H1 (cell line): ENCODE data around the gene CLEC16A. TPM values are rescaled to one million over a fixed set of nuclear protein-coding genes. Genes with fewer than 3 reads are reported as not detected.

Source experiments
- CTCF ChIA-PET: fragments of 300-600 bp; sonication (Branson Sonifier 250); formaldehyde crosslinking; loops from one replicate; lab custom pipeline; 2021; ENCODE audit not compliant: partially characterized antibody; lab: Charles Lee
- POLR2A ChIA-PET: fragments of 300-600 bp; sonication (Branson Sonifier 250); formaldehyde crosslinking; loops from one replicate; lab custom pipeline; 2021; ENCODE audit warnings: inconsistent platforms; ENCODE audit not compliant: partially characterized antibody; lab: Charles Lee
- DNase-seq, 2 experiments: peaks; one replicate each; pipeline versions ENCODE4 v3.0.0 to v3.0.0-alpha.2; 2010 to 2022; ENCODE audit warnings: low spot score in 2 of 2, low read depth in 1 of 2, mixed read lengths in 1 of 2
- FAIRE-seq: peaks from 2 replicates; lab custom pipeline; 2011; peaks lifted over from hg19 to GRCh38; lab: Jason Lieb, UNC
- H2AFZ ChIP-seq: 2 replicates; pipeline ENCODE4 v1.8.1; 2012; ENCODE audit warnings: low read length, inconsistent platforms
- H2AK5ac ChIP-seq: 2 replicates; pipeline ENCODE4 v1.6.1; 2013; ENCODE audit warnings: low read depth, low read length
- H2BK120ac ChIP-seq: replicated peaks from 2 replicates; pipeline ENCODE3; 2013; ENCODE audit warnings: low read depth, low read length, inconsistent platforms
- H2BK12ac ChIP-seq: 2 replicates; pipeline ENCODE4 v1.6.1; 2013; ENCODE audit warnings: low read depth, low read length
- H2BK15ac ChIP-seq: 2 replicates; pipeline ENCODE4 v1.6.1; 2013; ENCODE audit warnings: low read length
- H2BK20ac ChIP-seq: 2 replicates; pipeline ENCODE4 v1.6.1; 2013; ENCODE audit warnings: low read length
- H2BK5ac ChIP-seq: 2 replicates; pipeline ENCODE4 v1.6.1; 2013; ENCODE audit warnings: low read depth, low read length
- H3K14ac ChIP-seq: 2 replicates; pipeline ENCODE4 v1.6.1; 2013; ENCODE audit warnings: inconsistent platforms; ENCODE audit not compliant: insufficient read length
- H3K18ac ChIP-seq: 2 replicates; pipeline ENCODE4 v1.6.1; 2013; ENCODE audit warnings: low read length; ENCODE audit errors: extremely low read depth
- H3K23ac ChIP-seq: 2 replicates; pipeline ENCODE4 v1.6.1; 2013; ENCODE audit warnings: inconsistent platforms; ENCODE audit not compliant: insufficient read length
- H3K23me2 ChIP-seq: 2 replicates; pipeline ENCODE4 v1.6.1; 2013; ENCODE audit warnings: low read depth, low read length
- H3K27ac ChIP-seq: 2 replicates; pipeline ENCODE4 v1.6.1; 2011; ENCODE audit warnings: low read depth, low read length, inconsistent platforms
- H3K27me3 ChIP-seq, 4 experiments: replicated peaks in 1 of 4; 1 replicate in 1 of 4; 2 replicates in 3 of 4; pipeline versions ENCODE4 v1.6.1 to v1.8.1; 2011 to 2013; ENCODE audit warnings: low read length in 3 of 4, mild to moderate bottlenecking in 3 of 4, inconsistent platforms in 2 of 4, mixed read lengths in 2 of 4, moderate library complexity in 1 of 4; ENCODE audit not compliant: control insufficient read depth in 3 of 4, insufficient read depth in 3 of 4; ENCODE audit errors: extremely low read depth in 1 of 4
- H3K36me3 ChIP-seq, 4 experiments: 2 replicates each; pipeline versions ENCODE4 v1.6.1 to v1.8.1; 2011 to 2013; ENCODE audit warnings: mild to moderate bottlenecking in 4 of 4, low read length in 3 of 4, moderate library complexity in 2 of 4, control low read depth in 1 of 4, inconsistent platforms in 1 of 4; ENCODE audit not compliant: insufficient read depth in 4 of 4, control insufficient read depth in 2 of 4
- H3K4ac ChIP-seq: replicated peaks from 2 replicates; pipeline ENCODE3; 2013; ENCODE audit warnings: low read length, low read depth, mixed read lengths, inconsistent platforms; ENCODE audit not compliant: insufficient read length
- H3K4me1 ChIP-seq, 4 experiments: replicated peaks in 1 of 4; 1 replicate in 1 of 4; 2 replicates in 3 of 4; pipeline versions ENCODE4 v1.6.1 to v1.8.1; 2011 to 2013; ENCODE audit warnings: low read length in 3 of 4, inconsistent platforms in 2 of 4, mixed read lengths in 1 of 4; ENCODE audit not compliant: insufficient read depth in 4 of 4, control insufficient read depth in 3 of 4
- H3K4me2 ChIP-seq, 2 experiments: 2 replicates each; pipeline versions ENCODE4 v1.6.1 to v1.8.1; 2011 to 2013; ENCODE audit warnings: low read depth in 2 of 2, low read length in 2 of 2, control low read depth in 1 of 2, inconsistent platforms in 1 of 2, mild to moderate bottlenecking in 1 of 2; ENCODE audit not compliant: insufficient read depth in 1 of 2
- H3K4me3 ChIP-seq, 4 experiments: fragments of 200-600, 300-600 bp in 1 of 4; sonication (generic), shearing (Covaris generic), sonication (Bioruptor Twin) in 1 of 4; 2 replicates each; pipeline versions ENCODE4 v1.5.1 to v1.8.1; 2011 to 2016; ENCODE audit warnings: low read length in 4 of 4, low read depth in 3 of 4, control low read depth in 2 of 4, inconsistent platforms in 2 of 4, mild to moderate bottlenecking in 2 of 4, mixed read lengths in 1 of 4, moderate library complexity in 1 of 4; ENCODE audit not compliant: insufficient read depth in 2 of 4; ENCODE audit errors: extremely low read depth in 1 of 4
- H3K56ac ChIP-seq: replicated peaks from 2 replicates; pipeline ENCODE3; 2013; ENCODE audit warnings: low read depth, mild to moderate bottlenecking, mixed read lengths, low read length, inconsistent platforms; ENCODE audit not compliant: insufficient read length
- H3K79me1 ChIP-seq: 2 replicates; pipeline ENCODE4 v1.6.1; 2013; ENCODE audit warnings: low read depth, low read length, control low read depth
- H3K79me2 ChIP-seq, 2 experiments: 2 replicates each; pipeline versions ENCODE4 v1.6.1 to v1.8.1; 2012 to 2013; ENCODE audit warnings: low read length in 2 of 2, mild to moderate bottlenecking in 2 of 2, inconsistent platforms in 1 of 2; ENCODE audit not compliant: insufficient read depth in 2 of 2, control insufficient read depth in 1 of 2
- H3K9ac ChIP-seq, 4 experiments: replicated peaks in 1 of 4; 1 replicate in 1 of 4; 2 replicates in 3 of 4; pipeline versions ENCODE4 v1.6.1 to v1.8.1; 2011 to 2013; ENCODE audit warnings: low read depth in 3 of 4, low read length in 3 of 4, control low read depth in 2 of 4, mild to moderate bottlenecking in 2 of 4, moderate library complexity in 2 of 4, inconsistent platforms in 1 of 4; ENCODE audit errors: extremely low read depth in 1 of 4
- H3K9me3 ChIP-seq, 2 experiments: 2 replicates each; pipeline versions ENCODE4 v1.6.1 to v1.8.1; 2012 to 2013; ENCODE audit warnings: mild to moderate bottlenecking in 2 of 2, moderate library complexity in 2 of 2, control low read depth in 1 of 2, inconsistent platforms in 1 of 2, low read depth in 1 of 2, low read length in 1 of 2, mixed read lengths in 1 of 2; ENCODE audit not compliant: insufficient read depth in 2 of 2
- H4K20me1 ChIP-seq, 2 experiments: replicated peaks in 1 of 2; 2 replicates each; pipeline versions ENCODE3 to v1.8.1; 2011 to 2013; ENCODE audit warnings: inconsistent platforms in 2 of 2, low read length in 2 of 2, mild to moderate bottlenecking in 1 of 2; ENCODE audit not compliant: insufficient read depth in 2 of 2, control insufficient read depth in 1 of 2
- H4K5ac ChIP-seq: 2 replicates; pipeline ENCODE4 v1.6.1; 2013; ENCODE audit warnings: low read length, low read depth, mixed read lengths, inconsistent platforms; ENCODE audit not compliant: insufficient read length
- H4K8ac ChIP-seq: 2 replicates; pipeline ENCODE4 v1.8.0; 2013; ENCODE audit warnings: mild to moderate bottlenecking, moderate library complexity, low read length, inconsistent platforms; ENCODE audit not compliant: insufficient read depth; ENCODE audit errors: extremely low read depth
- H4K91ac ChIP-seq: replicated peaks from 2 replicates; pipeline ENCODE3; 2013; ENCODE audit warnings: low read length, mixed read lengths, inconsistent platforms; ENCODE audit not compliant: insufficient read length
- HDAC6 ChIP-seq: IDR thresholded peaks from one replicate; pipeline ENCODE4 v1.7.1; 2012; ENCODE audit warnings: low read depth, mild to moderate bottlenecking, inconsistent platforms, low read length, moderate library complexity
- KDM4A ChIP-seq: IDR thresholded peaks from one replicate; pipeline ENCODE4 v1.7.1; 2012; ENCODE audit warnings: low read depth, mild to moderate bottlenecking, moderate library complexity, low read length, inconsistent platforms; ENCODE audit not compliant: severe bottlenecking
- POLR2A ChIP-seq, 2 experiments: IDR thresholded peaks; 1 replicate in 1 of 2; 2 replicates in 1 of 2; pipeline ENCODE4 v1.6.1; 2011; ENCODE audit warnings: low read depth in 2 of 2, low read length in 2 of 2, mild to moderate bottlenecking in 2 of 2; ENCODE audit errors: control extremely low read depth in 1 of 2
- RBBP5 ChIP-seq: IDR thresholded peaks from 2 replicates; pipeline ENCODE4 v1.7.1; 2012; ENCODE audit warnings: low read depth, mild to moderate bottlenecking, inconsistent platforms, low read length, moderate library complexity, borderline replicate concordance
- SIN3A ChIP-seq, 2 experiments: IDR thresholded peaks in 1 of 2; conservative IDR thresholded peaks in 1 of 2; 2 replicates each; pipeline ENCODE4 v1.6.1; 2011 to 2012; ENCODE audit warnings: low read length in 2 of 2, improper control_type of control experiment in 1 of 2, low read depth in 1 of 2, mild to moderate bottlenecking in 1 of 2
- SIRT6 ChIP-seq: IDR thresholded peaks from one replicate; pipeline ENCODE4 v1.7.1; 2012; ENCODE audit warnings: low read length, inconsistent platforms
- TAF1 ChIP-seq: IDR thresholded peaks from 2 replicates; pipeline ENCODE4 v1.6.1; 2011; ENCODE audit warnings: mild to moderate bottlenecking, low read depth, low read length
- TAF7 ChIP-seq: optimal IDR thresholded peaks from 2 replicates; pipeline ENCODE3; 2011; ENCODE audit warnings: low read depth, mild to moderate bottlenecking, inconsistent platforms, low read length, moderate library complexity, borderline replicate concordance
- WGBS, 2 experiments: shearing (Covaris generic) in 1 of 2; methylation state at CpG; one replicate each; pipeline versions ENCODE4 v1.1.6 to v1.1.7; 2013 to 2015; ENCODE audit warnings: low lambda C conversion rate in 2 of 2, mixed read lengths in 2 of 2, inconsistent platforms in 1 of 2, low coverage in 1 of 2, missing lambda C conversion rate in 1 of 2; ENCODE audit not compliant: insufficient replicate concordance in 2 of 2, insufficient coverage in 1 of 2, insufficient read length in 1 of 2; ENCODE audit errors: extremely low coverage in 1 of 2, missing lambda C conversion rate in 1 of 2; 5-methylcytosine and 5-hydroxymethylcytosine counted together
- polyA plus RNA-seq, 7 experiments: library from polyadenylated mRNA; depleted of rRNA in 3 of 7; stranded (reverse) in 5 of 7; unstranded in 2 of 7; fragments of >200 nt in 5 of 7; fragments of 200-250 nt in 2 of 7; gene quantifications; 1 replicate in 5 of 7; 2 replicates in 1 of 7; 4 replicates in 1 of 7; pipeline versions ENCODE4 v1.2.1 to v1.2.3, GENCODE V29; 2011 to 2013; ENCODE audit warnings: missing spikeins in 2 of 7, mixed read lengths in 2 of 7
- total RNA-seq: library from RNA; stranded (reverse); fragmentation: NEBNext Ultra II Directional; extraction: Animal tissue kit (Norgen Biotek cat#: 25700); gene quantifications from 2 replicates; pipeline ENCODE4 v1.2.1, GENCODE V29; 2021
- TF ChIP-seq, protein P1 (sequence below): IDR thresholded peaks from 2 replicates; pipeline ENCODE4 v1.6.1; 2012; ENCODE audit warnings: inconsistent platforms

CLEC16A gene
- total and polyA plus RNA-seq, 2 of the 8 experiments (the other 6 are each of a cell fraction or from before 2014, with no cell fraction given): 7.6 to 19.3 TPM

DNA sequence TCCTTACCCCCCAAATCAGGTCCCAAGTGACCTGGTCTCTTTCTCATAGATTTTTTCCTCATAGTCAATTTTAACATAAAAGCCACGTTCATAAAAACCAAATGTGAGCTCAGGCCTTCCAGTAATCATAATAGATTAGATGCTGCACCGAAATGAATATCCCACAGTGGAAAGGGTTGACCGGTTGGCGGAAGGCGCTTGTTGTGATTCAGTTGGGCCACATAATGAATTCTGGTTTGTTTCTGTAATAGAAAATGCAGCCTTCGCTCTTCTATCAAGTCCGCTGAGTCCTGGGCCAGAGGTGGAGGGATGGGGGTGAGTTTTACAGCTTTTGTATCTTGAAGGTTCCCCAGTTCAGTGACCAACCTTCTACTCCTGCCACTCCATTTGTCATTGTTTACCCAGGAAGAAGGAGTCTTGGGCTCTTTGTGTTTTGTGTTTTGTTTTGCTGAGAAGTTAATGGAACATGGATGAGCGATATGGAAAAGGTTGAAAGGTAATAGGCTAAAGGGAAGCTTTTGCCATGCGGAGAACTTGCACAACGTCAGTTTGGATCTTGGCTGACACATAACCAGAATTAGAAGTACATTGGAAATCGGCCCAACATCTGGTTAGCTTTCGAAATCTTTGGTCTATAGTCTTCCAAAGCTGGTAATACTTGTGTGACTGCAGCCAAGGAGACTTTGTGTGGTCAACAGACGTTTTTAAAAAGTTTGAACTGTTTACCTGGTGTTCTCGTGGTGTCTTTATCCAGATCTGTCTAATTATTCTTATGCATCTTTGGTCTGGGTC is 89.5 kb downstream of the CLEC16A start:
- Histone ChIP-seq H3K4me3 (no peak overlapping the region), H3K18ac (no peak overlapping the region), H3K4me1 (peaks cover 0 to 6% (median 0%) of the 10 kb centered on the region in 4 experiments; a peak in 3 of 7 replicates), H4K5ac (no peak overlapping the region), H3K9me3 (no peaks in the 10 kb centered on the region), H2BK5ac (no peak overlapping the region), H3K4ac (no peak overlapping the region), H3K27ac (no peak overlapping the region), H3K27me3 (no peaks in the 10 kb centered on the region), H2BK120ac (no peak overlapping the region), H2BK20ac (no peak overlapping the region), H3K14ac (no peak overlapping the region), H3K36me3 (peaks cover 0 to 4% (median 0%) of the 10 kb centered on the region in 4 experiments; a peak in 2 of 8 replicates), H3K56ac (no peak overlapping the region), H2AK5ac (no peak overlapping the region), H3K4me2 (no peak overlapping the region), H3K23ac (no peak overlapping the region), H3K79me2 (no peaks in the 10 kb centered on the region), H3K23me2 (no peaks in the 10 kb centered on the region), H3K9ac (no peak overlapping the region), H4K8ac (no peak overlapping the region), H2BK12ac (no peak overlapping the region), H2AFZ (no peak overlapping the region), H2BK15ac (no peak overlapping the region), H4K20me1 (peaks cover 0 to 2% of the 10 kb centered on the region in 2 experiments), H3K79me1 (no peaks in the 10 kb centered on the region), H4K91ac (no peak overlapping the region)
- 84% methylated on average over 14 of the region's 14 CpGs; no CpG with 5 or more reads in 1 of the 2 experiments for WGBS, 2 experiments
- CTCF ChIA-PET: interaction anchor here (0.6 to 2.7 kb wide), 10 partner anchors 10 to 70 kb away, joined by 3 to 7 read pairs (median 4); no protein-coding TSS in a partner anchor
- no peak for TF ChIP-seq TAF1
- TF ChIP-seq, protein P1, sequence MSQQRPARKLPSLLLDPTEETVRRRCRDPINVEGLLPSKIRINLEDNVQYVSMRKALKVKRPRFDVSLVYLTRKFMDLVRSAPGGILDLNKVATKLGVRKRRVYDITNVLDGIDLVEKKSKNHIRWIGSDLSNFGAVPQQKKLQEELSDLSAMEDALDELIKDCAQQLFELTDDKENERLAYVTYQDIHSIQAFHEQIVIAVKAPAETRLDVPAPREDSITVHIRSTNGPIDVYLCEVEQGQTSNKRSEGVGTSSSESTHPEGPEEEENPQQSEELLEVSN: no peak
- no peak for TF ChIP-seq RBBP5
- TF ChIP-seq SIRT6: no peak
- TF ChIP-seq HDAC6: no peak
- TF ChIP-seq TAF7: no peak
- no peak for TF ChIP-seq POLR2A (IDR thresholded peaks at IDR 0.05; ENCODE audit: control extremely low read depth in 1 of 2, low read depth in 2 of 2, low read length in 2 of 2)
- no peak for TF ChIP-seq KDM4A
- no peak for TF ChIP-seq SIN3A (conservative IDR thresholded peaks at IDR 0.05 in 1 of 2, IDR thresholded peaks at IDR 0.05 in 1 of 2; ENCODE audit: low read depth in 1 of 2, low read length in 2 of 2)
- POLR2A ChIA-PET: interaction anchor here (1.5 kb wide), 1 partner anchor 9 kb away, joined by 3 read pairs; no protein-coding TSS in a partner anchor
- FAIRE-seq (no peak), DNase-seq (no peak)
